Mesangial cell (primary cell): ENCODE data around the gene ADGRF5. TPM values are rescaled to one million over a fixed set of nuclear protein-coding genes. Genes with fewer than 3 reads are reported as not detected.

ENCODE experiments used
- total RNA-seq: library from RNA; depleted of rRNA; stranded (reverse); fragments of >200 nt; gene quantifications from 2 replicates; pipeline ENCODE4 v1.2.3, GENCODE V29; 2015

Gene ADGRF5
- total RNA-seq: under 0.01 TPM in 2 replicates

DNA sequence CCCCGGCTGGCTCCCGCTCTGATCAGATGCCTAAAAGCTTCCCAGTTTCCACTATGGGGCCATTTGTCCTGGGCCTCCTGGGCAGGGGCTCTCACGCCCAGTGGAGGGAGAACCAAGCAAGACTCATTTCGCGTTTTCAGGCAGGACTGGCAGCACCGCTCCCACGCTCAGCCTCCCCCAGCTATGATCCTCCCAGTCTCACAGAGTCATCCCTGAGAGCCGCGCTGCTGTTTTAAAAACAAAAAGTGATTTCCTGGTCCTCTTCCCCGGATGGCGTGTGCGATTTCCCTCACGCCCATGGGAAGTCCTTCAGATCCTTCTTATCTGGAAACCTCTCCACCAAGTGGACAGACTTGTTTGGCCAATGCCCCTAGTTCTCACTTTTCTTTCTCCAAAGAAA lies at the start of gene ADGRF5:
ADGRF5 (minus strand) TSS at position 208 of the 400 bp plus-strand sequence. CDS start 15,176 bp downstream, outside the sequence.

Other genes with a start within 250 kb of the ADGRF5 start
- not detected in 2 replicates for gene TDRD6, start 234.1 kb downstream of the ADGRF5 start, total RNA-seq
- not detected in 2 replicates for gene PLA2G7, start 186.6 kb downstream of the ADGRF5 start, total RNA-seq
- gene ANKRD66, start 175.0 kb downstream of the ADGRF5 start, total RNA-seq: not detected in 2 replicates
- gene MEP1A, start 128.5 kb downstream of the ADGRF5 start, total RNA-seq: not detected in 2 replicates
- 0.76 TPM in 1 of 2 replicates, not detected in the other for gene ADGRF1, start 120.4 kb upstream of the ADGRF5 start, total RNA-seq